ENCODE results near the gene TNRC6C. TPM values are rescaled to one million over a fixed set of nuclear protein-coding genes. Genes with fewer than 3 reads are reported as not detected.
A peak's percentile ranks its signal among the peaks of the same experiment; 100 is the strongest.

TNRC6C gene
- total RNA-seq, 2 experiments from 2014 or later = 50.7 to 57.3 TPM

DNA sequence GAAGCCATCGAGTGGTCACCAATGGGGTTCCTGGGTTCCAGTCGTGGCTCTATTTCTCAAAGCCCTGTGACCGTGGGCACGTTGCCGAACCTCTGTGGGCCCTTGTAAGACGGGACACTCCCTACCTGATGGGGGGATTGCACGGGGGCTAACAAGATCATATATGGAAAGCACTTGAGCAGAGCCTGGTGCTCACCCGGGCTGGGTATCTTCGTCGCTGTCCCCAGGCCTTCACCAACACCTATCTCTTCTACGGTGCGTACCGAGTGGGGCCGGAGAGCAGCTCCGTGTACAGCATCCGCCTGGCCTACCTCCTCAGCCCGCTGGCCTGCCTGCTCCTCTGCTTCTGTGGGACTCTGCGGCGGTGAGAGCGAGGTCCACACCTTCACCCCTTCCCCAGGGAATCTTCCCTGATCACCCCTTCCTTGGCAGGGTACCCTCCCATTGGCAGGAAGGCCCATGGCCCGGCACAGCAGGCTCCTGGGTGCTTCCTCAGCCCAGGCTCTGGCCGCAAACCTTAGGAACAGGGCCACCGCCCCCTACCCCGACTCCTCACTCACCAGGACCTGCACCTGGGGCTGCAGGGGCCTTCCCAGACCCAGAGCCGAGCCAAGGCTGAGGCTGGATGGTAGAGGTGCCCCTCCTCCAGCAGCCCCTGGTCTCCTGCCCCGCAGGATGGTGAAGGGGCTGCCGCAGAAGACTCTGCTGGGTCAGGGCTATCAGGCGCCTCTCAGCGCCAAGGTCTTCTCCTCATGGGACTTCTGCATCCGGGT lies 174.9 kb downstream of the TNRC6C start:
- intact Hi-C loops (cut with DNase I, micrococcal nuclease) = loop anchor here (5.0 to 10.0 kb wide), 5 partner anchors 34 to 689 kb away; partner anchors contain the start of gene SYNGR2 (in 1 of the 2)
- Mint-ChIP-seq H3K4me3 (peak overlapping the region; percentile 88), H3K9me3 (no peaks in the 10 kb centered on the region), H3K27ac (peak overlapping the region; percentile 81), H3K36me3 (ENCODE audit: low read depth) (peaks cover 84% of the 10 kb centered on the region), H3K27me3 (no peaks in the 10 kb centered on the region), H3K4me1 (ENCODE audit: low read depth) (peaks cover 77% of the 10 kb centered on the region)
- H3K9me3 ChIP-seq (ENCODE audit: control insufficient read depth in 1 of 2, insufficient read depth in 1 of 2, low read length in 2 of 2) = no peaks in the 10 kb centered on the region
- CTCF ChIA-PET = interaction anchor here (0.6 to 7.4 kb wide), 8 partner anchors 8 to 722 kb away, joined by 4 to 49 read pairs (median 8); no protein-coding TSS in a partner anchor
- POLR2A ChIA-PET = interaction anchor here (0.6 to 16.9 kb wide), 10 partner anchors 8 to 288 kb away, joined by 3 to 766 read pairs (median 6); partner anchors contain the start of genes TMC6 and TMC8
- H3K4me3 ChIP-seq (ENCODE audit: low read length) = peak overlapping the region; percentile 94
- H3K4me1 ChIP-seq (ENCODE audit: insufficient read depth, low read length) = peaks cover 87% of the 10 kb centered on the region
- peaks cover 67% of the 10 kb centered on the region for H3K36me3 ChIP-seq (ENCODE audit: insufficient read depth, low read length)
- ATAC-seq (ENCODE audit: poor library complexity) (no peak), DNase-seq (peak in 4 of 14 experiments; percentile 14 to 48 (median 42))
- no peaks in the 10 kb centered on the region for H3K27me3 ChIP-seq (ENCODE audit: control insufficient read depth in 1 of 2, insufficient read depth in 2 of 2, low read length in 2 of 2)
- H3K27ac ChIP-seq (ENCODE audit: low read depth in 1 of 2, low read length in 2 of 2) = peak overlapping the region; percentile 18 to 92
- TF ChIP-seq, protein P1, sequence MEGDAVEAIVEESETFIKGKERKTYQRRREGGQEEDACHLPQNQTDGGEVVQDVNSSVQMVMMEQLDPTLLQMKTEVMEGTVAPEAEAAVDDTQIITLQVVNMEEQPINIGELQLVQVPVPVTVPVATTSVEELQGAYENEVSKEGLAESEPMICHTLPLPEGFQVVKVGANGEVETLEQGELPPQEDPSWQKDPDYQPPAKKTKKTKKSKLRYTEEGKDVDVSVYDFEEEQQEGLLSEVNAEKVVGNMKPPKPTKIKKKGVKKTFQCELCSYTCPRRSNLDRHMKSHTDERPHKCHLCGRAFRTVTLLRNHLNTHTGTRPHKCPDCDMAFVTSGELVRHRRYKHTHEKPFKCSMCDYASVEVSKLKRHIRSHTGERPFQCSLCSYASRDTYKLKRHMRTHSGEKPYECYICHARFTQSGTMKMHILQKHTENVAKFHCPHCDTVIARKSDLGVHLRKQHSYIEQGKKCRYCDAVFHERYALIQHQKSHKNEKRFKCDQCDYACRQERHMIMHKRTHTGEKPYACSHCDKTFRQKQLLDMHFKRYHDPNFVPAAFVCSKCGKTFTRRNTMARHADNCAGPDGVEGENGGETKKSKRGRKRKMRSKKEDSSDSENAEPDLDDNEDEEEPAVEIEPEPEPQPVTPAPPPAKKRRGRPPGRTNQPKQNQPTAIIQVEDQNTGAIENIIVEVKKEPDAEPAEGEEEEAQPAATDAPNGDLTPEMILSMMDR (IDR thresholded peaks at IDR 0.05) = no peak

DNA sequence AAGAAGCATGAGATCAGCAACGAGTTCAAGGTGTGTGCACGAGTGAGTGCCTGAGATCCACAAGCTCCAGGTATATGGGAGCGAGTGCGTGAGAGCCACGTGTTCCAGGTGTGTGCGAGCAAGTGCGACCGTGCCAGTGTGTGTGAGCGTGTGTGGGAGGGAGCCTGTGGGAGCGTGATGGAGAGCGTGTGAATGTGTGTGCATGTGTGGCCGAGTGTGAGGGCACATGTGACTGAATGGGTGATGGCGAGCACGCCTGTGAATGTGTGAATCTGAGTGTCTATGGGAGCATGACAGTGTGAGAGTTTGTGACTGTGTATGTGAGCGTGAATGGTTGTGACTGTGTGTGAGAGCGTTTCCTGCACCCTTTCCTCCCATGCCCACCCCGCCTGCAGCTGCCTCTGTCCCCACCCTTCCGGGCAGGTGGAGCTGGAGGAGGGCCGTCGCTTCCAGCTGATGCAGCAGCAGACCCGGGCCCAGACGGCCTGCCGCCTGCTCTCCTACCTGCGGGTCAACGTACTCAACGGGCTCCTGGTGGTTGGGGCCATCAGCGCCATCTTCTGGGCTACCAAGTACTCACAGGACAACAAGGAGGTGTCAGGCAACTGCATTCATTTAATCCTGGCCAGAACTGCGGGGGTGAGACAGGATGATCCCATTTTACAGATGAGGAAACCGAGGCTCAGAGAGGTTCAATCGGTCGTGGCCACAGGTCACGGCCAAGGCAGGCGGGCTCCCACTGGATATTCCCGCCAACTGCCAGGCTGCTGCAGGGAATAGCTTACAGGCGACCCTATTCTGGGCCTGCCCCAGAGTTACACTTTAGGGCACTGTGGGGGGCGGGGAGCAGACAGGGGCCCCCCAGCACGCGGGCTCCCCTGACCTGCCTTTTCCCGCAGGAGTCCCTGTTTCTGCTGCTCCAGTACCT lies 175.7 kb downstream of the TNRC6C start:
- peak overlapping the region; percentile 7 to 92 for H3K27ac ChIP-seq (ENCODE audit: low read depth in 1 of 2, low read length in 2 of 2)
- intact Hi-C loops (cut with DNase I, micrococcal nuclease) = loop anchor here (1.0 to 10.0 kb wide), 9 partner anchors 13 to 689 kb away; partner anchors contain the start of gene SYNGR2 (in 1 of the 2)

More for the DNA sequence above, 175.7 kb downstream of the TNRC6C start:
- TF ChIP-seq, protein P1 (IDR thresholded peaks at IDR 0.05) = peak; percentile 75
- H3K36me3 Mint-ChIP-seq (ENCODE audit: low read depth) = peaks cover 85% of the 10 kb centered on the region
- H3K36me3 ChIP-seq (ENCODE audit: insufficient read depth, low read length) = peaks cover 76% of the 10 kb centered on the region
- peaks cover 90% of the 10 kb centered on the region for H3K4me1 ChIP-seq (ENCODE audit: insufficient read depth, low read length)
- ChIA-PET POLR2A (interaction anchor here (0.6 to 16.9 kb wide), 12 partner anchors 9 to 287 kb away, joined by 3 to 766 read pairs (median 6); partner anchors contain the start of genes TMC6 and TMC8), CTCF (interaction anchor here (0.6 to 7.4 kb wide), 8 partner anchors 9 to 723 kb away, joined by 4 to 49 read pairs (median 8); no protein-coding TSS in a partner anchor)
- peak overlapping the region; percentile 94 for H3K4me3 ChIP-seq (ENCODE audit: low read length)
- H3K27me3 ChIP-seq (ENCODE audit: control insufficient read depth in 1 of 2, insufficient read depth in 2 of 2, low read length in 2 of 2) = no peaks in the 10 kb centered on the region
- no peaks in the 10 kb centered on the region for H3K9me3 Mint-ChIP-seq
- peaks cover 80% of the 10 kb centered on the region for H3K4me1 Mint-ChIP-seq (ENCODE audit: low read depth)
- peak overlapping the region; percentile 88 for H3K4me3 Mint-ChIP-seq
- ATAC-seq (ENCODE audit: poor library complexity) = peak; percentile 34
- H3K27ac Mint-ChIP-seq = peak overlapping the region; percentile 81
- H3K9me3 ChIP-seq (ENCODE audit: control insufficient read depth in 1 of 2, insufficient read depth in 1 of 2, low read length in 2 of 2) = no peaks in the 10 kb centered on the region
- H3K27me3 Mint-ChIP-seq = no peaks in the 10 kb centered on the region
- peak; percentile 71 to 93 (median 78) for DNase-seq

Measured in CD4-positive, alpha-beta T cell (primary cell).